D341Med (cell line): Measurements from ENCODE around the gene RAP2A.

Experiments used
- DNase-seq: peaks from one replicate; pipeline ENCODE4 v3.0.0; 2012; ENCODE audit warnings: low spot score

RAP2A gene

GRCh38 chr13:97448503-97449251 is 14.7 kb downstream of the RAP2A start:
- no peak for DNase-seq

- DNase-seq = no peak
Observed at GRCh38 chr13:97454699-97455098, 20.7 kb downstream of the RAP2A start.

GRCh38 chr13:97456047-97456446 is 22.1 kb downstream of the RAP2A start:
- no peak for DNase-seq

- DNase-seq = no peak
Observed at GRCh38 chr13:97459215-97459777, 25.3 kb downstream of the RAP2A start.

DNA sequence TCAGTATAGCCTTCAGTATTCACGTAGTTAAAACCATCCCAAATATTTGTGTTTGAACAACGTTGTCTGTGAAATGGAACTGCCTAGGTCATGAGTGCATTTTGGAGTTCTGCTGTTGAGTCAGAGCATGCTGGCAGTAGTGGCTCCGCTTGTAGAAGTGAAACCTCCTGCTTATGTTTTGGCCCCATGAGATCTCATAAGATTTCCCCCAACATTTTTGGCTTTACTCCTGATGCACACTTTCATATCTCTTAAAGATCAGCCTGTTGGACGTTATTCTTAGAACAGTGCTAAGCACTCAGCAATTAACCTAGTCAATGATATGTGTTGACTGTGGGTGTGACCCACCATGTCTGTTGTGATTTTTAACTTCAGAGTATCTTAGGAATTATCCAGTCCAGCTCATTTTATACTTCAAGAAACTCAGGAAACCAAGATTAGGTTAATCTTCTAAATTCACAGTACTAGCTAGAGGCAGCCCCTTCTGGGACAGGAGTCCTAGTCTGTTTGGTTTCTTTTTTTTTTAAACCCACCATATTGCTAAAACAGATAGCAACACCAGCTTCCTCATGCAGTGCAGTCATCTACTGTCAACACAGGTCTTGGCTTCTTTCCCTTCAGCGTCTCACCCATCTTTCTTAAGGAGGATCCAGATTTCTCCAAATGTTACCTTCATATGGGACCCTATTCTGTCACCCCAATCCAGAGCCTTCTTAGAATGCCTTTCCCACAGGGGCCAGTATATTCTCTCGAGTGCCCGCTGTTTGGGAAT is 26.2 kb downstream of the RAP2A start:
- no peak for DNase-seq

DNA sequence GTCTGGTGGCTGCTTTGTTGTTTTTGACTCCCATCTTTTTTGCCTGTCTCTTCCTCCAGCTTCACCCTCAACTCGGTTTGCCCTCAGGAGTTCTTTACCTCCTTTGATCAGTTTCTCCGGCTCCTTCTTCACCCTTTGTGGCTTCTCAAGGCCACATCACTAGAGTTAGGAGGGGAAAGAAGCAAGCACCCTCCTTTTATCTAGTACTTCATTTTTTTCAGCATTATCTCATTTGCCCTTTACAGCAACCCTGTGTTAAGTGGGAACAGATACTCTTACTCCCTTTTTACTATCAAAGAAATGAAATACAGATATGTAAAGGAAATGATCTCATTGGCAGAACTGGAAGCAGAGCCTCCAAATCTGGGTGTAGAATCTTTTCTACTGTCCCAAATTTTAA is 26.9 kb downstream of the RAP2A start:
- no peak for DNase-seq

GRCh38 chr13:97464561-97464960 is 30.6 kb downstream of the RAP2A start:
- no peak for DNase-seq

DNA sequence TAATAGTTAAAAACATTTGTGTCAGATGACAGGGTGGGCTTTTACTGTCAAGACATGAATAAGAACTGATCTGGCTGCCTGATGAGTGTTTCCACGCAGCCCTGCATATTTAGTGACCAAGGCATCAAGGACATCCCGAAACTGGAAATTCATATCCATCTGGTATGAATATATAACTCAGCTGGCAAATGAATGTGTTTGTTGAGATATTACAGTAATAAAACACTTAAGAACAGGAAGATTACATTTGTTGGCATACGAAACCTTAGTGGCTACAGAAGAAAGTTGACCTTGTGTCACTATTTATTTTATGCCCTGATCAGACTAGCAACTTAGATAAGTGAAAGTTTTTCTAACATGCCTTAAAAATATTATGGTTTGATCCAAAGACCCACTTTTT is 32.8 kb downstream of the RAP2A start:
- no peak for DNase-seq

DNA sequence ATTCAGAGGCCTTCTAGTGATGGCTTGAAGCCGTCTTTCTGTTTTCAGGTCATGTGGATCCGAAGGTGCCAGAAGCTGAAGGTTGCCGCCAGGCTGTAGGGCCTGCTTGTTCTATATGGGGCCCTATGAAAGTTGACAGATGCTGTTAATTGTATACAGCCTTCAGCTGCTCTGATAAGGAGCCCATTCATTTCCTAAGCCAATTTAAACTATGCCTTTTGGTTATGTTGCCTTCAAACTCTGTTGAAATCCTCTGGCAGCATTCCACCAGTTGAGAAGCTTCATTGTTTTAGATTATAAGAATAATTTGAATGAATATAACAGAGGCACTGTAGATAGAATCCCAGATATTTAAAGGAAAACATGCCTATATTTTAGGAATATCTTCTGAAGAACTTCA is 34.4 kb downstream of the RAP2A start:
- DNase-seq = no peak

- no peak for DNase-seq
Observed at GRCh38 chr13:97471711-97472110, 37.7 kb downstream of the RAP2A start.

GRCh38 chr13:97474349-97474980 is 40.5 kb downstream of the RAP2A start:
- no peak for DNase-seq

DNA sequence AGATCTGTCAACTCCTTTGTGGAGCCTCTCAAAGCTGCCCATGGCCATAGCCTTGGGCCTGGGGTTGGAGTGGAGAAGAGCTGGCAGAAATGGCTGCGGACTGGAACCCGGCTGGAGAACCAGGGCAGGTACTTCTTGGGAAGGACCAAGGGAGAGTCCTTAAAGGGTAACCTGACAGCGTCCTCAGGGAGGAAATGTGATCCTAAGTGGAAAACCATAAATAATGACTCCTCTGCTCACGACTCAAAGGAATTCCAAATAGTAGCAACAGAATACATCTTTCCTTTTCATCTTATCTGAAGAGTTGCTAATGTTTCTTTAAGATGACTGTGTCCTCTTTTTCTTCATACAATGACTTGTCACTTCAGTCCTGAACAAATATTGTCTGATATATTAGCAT is 41.0 kb downstream of the RAP2A start:
- no peak for DNase-seq

DNA sequence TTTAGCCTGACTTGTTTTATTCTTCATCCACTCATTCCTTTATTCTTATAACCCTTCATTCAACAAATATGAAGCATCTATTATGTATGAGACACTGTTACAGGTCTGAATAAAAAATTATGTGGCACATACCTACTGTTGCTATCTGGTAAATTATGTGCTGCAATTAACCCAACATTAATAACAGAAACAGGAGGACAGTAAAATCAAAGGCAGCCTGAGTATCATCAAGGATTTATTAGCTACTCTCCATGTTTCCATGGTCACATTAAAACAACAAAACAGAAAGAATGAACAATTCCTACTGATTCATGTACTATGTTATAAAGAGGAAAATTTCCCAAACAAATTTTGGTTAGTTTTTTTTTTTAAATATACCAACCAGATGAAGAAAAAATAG is 43.9 kb downstream of the RAP2A start:
- no peak for DNase-seq

DNA sequence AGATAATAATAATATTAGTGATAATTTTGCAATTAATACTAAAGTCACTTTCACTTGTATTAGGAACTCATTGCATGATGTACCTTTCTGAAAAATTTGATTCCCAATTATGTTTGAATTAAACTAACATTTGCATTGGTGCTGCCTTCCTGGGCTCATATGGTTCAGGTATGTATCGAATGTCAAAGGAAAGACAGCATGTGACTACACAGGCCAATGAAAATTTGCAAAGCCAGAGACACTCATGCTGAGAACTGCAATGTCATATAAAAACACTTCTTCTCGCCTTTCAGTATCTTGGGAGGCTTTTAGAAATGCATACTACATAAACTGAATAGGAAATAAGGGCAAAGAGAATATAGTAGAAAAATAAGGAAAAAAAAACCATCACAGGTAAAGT is 44.3 kb downstream of the RAP2A start:
- DNase-seq = no peak

- no peak for DNase-seq
Observed at GRCh38 chr13:97483465-97483864, 49.5 kb downstream of the RAP2A start.

- DNase-seq = no peak
Observed at GRCh38 chr13:97484301-97484700, 50.3 kb downstream of the RAP2A start.

DNA sequence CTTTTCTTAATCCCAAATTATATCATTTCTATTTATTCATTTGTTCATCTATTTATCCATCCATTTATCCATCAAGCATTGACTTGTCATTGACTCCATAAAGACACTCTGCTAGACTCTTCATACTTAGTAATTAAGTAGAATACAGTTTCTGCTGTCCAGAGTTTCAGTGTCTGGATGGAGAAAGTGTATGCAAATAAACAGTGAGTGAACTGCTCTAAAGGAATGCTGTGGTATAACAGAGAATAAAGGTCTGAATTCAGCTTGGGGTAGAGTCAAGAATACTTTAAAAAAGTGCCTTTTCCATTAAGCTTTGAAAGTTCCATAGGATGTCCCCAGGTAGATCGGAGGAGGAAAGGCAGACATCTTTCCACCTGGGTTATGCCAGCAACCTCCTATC is 51.4 kb downstream of the RAP2A start:
- no peak for DNase-seq

DNA sequence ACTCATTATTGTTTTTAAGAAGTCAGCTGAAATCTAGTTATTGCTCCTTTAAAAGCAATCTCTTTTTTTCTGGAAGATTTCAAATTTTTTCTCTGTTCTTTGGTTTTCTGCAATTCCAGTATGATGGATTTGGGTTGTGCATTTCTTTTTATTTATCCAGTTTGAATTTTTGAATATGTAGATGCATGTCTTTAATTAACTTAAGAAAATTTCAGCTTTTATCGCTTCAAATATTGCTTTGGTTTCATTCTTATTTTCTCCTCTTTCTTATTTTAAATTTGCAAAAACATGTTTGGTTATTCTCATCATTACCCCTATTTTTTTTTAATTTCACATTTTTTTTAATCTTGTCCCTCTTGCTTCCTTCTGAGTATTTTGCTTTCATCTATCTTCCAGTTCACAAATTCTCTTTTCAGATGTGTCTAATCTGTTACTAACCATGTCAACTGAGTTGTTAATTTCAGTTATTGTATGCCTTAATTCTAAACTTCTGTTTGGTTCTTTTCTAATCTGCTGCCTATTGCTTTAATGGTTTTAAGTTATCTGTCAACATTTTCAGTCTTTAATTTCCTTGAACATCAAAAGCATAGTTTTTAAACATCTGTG is 56.8 kb downstream of the RAP2A start:
- no peak for DNase-seq

GRCh38 chr13:97491452-97491851 is 57.5 kb downstream of the RAP2A start:
- no peak for DNase-seq

- no peak for DNase-seq
Observed at GRCh38 chr13:97492257-97492656, 58.3 kb downstream of the RAP2A start.

- no peak for DNase-seq
Observed at GRCh38 chr13:97492684-97493371, 58.9 kb downstream of the RAP2A start.

DNA sequence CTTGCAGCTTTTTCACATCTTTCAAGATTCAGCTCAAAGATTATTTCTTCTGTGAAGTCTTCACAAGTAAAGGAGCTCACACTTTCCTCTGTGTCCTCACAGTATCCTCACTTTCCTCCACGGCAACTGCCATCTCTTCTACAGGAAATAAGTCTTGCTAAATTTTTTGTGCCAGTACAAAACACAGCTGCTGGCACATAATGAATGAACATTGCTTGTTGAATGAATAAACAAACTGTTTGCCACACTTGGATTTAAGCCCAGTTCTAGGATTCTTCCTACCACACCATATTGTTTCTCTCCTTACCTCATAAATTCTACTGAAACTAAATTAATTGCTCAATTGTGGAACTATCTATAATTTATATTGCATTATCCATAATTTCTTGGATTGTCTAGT is 59.5 kb downstream of the RAP2A start:
- no peak for DNase-seq
